ENCODE data around the gene MAP3K20. TPM values are rescaled to one million over a fixed set of nuclear protein-coding genes. Genes with fewer than 3 reads are reported as not detected.

MAP3K20 gene
- total RNA-seq, 1 donor from 2014 or later = 21.3 TPM

- Histone ChIP-seq H3K27ac (no peak overlapping the region), H3K4me3 (no peak overlapping the region), H3K9me3 (no peaks in the 10 kb centered on the region), H3K36me3 (peaks cover 8 to 33% of the 10 kb centered on the region in 2 donors), H3K27me3 (no peaks in the 10 kb centered on the region), H3K4me1 (no peaks in the 10 kb centered on the region)
- intact Hi-C loops (cut with DNase I) = no loop called here
- no peak for DNase-seq (ENCODE audit: low spot score in 2 of 2)
- TF ChIP-seq CTCF (IDR thresholded peaks at IDR 0.05) = no peak
These were observed 166.0 kb downstream of the MAP3K20 start for GRCh38 chr2:173241643-173242042.

- H3K4me1 ChIP-seq = no peaks in the 10 kb centered on the region
- H3K9me3 ChIP-seq = no peaks in the 10 kb centered on the region
- H3K4me3 ChIP-seq = no peak overlapping the region
- intact Hi-C loops (cut with DNase I) = no loop called here
- H3K36me3 ChIP-seq = peaks cover 0 to 19% of the 10 kb centered on the region in 2 donors
- no peak for TF ChIP-seq CTCF (IDR thresholded peaks at IDR 0.05)
- no peak for DNase-seq (ENCODE audit: low spot score in 2 of 2)
- no peaks in the 10 kb centered on the region for H3K27me3 ChIP-seq
- H3K27ac ChIP-seq = no peak overlapping the region
These were observed 171.5 kb downstream of the MAP3K20 start for GRCh38 chr2:173247156-173247555.

- no peaks in the 10 kb centered on the region for H3K9me3 ChIP-seq
- H3K4me1 ChIP-seq = no peaks in the 10 kb centered on the region
- no peak for TF ChIP-seq CTCF (IDR thresholded peaks at IDR 0.05)
- no peak overlapping the region for H3K4me3 ChIP-seq
- intact Hi-C loops (cut with DNase I) = no loop called here
- no peak for DNase-seq (ENCODE audit: low spot score in 2 of 2)
- H3K36me3 ChIP-seq = peaks cover 0 to 12% of the 10 kb centered on the region in 2 donors
- no peak overlapping the region for H3K27ac ChIP-seq
- no peaks in the 10 kb centered on the region for H3K27me3 ChIP-seq
These were observed 172.7 kb downstream of the MAP3K20 start for GRCh38 chr2:173248381-173248780.

- Histone ChIP-seq H3K4me3 (no peak overlapping the region), H3K9me3 (no peaks in the 10 kb centered on the region), H3K4me1 (no peaks in the 10 kb centered on the region), H3K27me3 (no peaks in the 10 kb centered on the region), H3K27ac (no peak overlapping the region), H3K36me3 (peaks cover 0 to 4% of the 10 kb centered on the region in 2 donors)
- no peak for DNase-seq (ENCODE audit: low spot score in 2 of 2)
- intact Hi-C loops (cut with DNase I) = no loop called here
- TF ChIP-seq CTCF (IDR thresholded peaks at IDR 0.05) = no peak
These were observed 174.3 kb downstream of the MAP3K20 start for GRCh38 chr2:173249661-173250641.

GRCh38 chr2:173251225-173251624 lies 175.6 kb downstream of the MAP3K20 start:
- intact Hi-C loops (cut with DNase I) = no loop called here
- no peak for DNase-seq (ENCODE audit: low spot score in 2 of 2)
- no peaks in the 10 kb centered on the region for H3K4me1 ChIP-seq
- no peaks in the 10 kb centered on the region for H3K9me3 ChIP-seq
- TF ChIP-seq CTCF (IDR thresholded peaks at IDR 0.05) = no peak
- H3K27ac ChIP-seq = no peak overlapping the region
- no peaks in the 10 kb centered on the region for H3K27me3 ChIP-seq
- peaks cover 0 to 4% of the 10 kb centered on the region in 2 donors for H3K36me3 ChIP-seq
- no peak overlapping the region for H3K4me3 ChIP-seq

All from ascending aorta (tissue), 2 donors.